HG03469 (cell line): ENCODE data around the gene CDH26.
"Not testable (repeated sequence)": the region's sequence is repeated elsewhere in the genome, so short reads cannot be mapped to it uniquely, and the experiment has no call there.

Source experiments
- ATAC-seq: cut with Tn5 transposase; IDR thresholded peaks from one replicate; pipeline ENCODE4 v1.9.1; 2021; ENCODE audit warnings: mild to moderate bottlenecking, moderate library complexity, moderate number of reproducible peaks; ENCODE audit not compliant: unreplicated experiment

The CDH26 gene

DNA sequence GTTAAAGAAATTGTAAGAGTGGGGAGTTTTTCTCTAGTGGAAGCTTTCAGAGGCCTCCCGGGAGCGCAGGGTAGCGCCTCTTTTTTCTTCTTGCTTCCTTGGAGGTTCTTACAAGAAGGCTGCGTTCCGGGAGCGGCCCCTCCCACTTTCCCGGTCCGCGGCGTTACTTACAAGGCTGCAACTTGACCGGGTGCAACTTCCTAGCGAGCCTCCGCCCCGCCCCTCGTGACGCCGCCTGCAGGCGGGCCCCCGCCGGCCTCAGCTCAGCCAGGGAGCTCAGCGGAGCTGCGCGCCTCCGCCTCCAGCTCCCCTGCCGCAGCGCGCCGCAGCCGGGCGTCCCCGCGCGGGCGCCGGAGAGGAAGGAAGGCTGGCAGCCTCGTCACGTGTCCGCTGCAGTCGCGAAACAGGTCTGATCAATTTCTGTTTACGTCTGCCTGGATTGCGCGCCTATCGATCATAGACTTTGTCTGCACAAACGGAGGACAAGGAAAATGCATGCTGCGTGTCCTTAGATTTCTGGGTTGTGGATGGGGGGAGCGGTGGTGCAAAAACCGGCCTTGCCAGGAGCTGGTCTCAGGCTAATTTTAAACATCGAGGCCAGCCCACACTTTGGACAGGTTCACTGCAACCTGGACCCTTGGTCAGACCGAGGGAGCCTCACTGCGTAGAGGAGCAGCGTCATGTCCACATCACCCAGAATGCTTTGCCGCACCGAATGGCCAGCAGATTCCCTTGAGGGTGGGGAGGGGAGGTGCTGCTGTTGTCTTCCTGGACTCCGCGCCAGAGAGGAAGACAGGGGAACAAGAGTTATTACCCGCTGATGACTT, 17.9 kb upstream of the CDH26 start, which contains the start of the genes FAM217B and PPP1R3D:
Gene FAM217B, plus strand, starts transcription at position 261 of the 827 bp plus-strand sequence. CDS start 3,555 bp downstream, outside the sequence.
Gene PPP1R3D, minus strand, starts transcription at position 177 of the 827 bp plus-strand sequence. CDS start 374 bp downstream, outside the sequence.
- peak; percentile 87 for ATAC-seq

DNA sequence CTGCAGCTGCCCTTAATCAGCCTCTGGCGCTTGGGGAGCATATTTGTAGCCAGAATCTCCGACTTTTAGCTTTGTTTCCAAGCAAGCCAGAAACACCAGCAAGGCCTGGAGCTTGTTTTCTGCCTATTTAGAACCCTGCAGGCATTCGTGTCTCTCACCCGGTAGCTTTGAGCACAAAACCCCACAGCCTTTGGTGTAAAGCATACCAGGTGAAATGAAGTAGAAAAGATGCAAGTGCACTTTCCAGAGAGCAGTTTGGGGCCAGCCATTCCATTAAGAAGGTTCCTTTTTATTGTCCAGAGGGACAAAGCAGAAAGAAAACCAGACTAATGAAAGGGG, 17.3 kb upstream of the CDH26 start:
- no peak for ATAC-seq

DNA sequence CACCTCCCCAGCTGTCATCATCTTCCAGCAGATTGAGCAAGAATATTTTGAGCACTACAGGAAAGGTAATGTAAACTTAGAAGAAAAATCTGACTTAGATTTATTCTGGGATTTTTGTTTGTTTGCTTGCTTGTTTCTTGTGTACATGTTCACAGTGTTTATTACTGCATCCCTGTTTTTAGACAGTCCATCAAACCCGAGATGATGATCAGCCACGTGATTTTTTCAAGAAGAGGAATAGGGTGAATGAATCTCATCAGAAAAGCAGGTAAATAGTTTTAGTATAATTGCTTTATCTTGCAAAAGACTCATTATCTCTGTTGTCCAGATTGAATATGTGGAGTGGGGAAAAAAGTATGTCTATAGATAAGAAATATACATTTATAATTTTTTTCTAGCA, 16.0 kb upstream of the CDH26 start:
- no peak for ATAC-seq

DNA sequence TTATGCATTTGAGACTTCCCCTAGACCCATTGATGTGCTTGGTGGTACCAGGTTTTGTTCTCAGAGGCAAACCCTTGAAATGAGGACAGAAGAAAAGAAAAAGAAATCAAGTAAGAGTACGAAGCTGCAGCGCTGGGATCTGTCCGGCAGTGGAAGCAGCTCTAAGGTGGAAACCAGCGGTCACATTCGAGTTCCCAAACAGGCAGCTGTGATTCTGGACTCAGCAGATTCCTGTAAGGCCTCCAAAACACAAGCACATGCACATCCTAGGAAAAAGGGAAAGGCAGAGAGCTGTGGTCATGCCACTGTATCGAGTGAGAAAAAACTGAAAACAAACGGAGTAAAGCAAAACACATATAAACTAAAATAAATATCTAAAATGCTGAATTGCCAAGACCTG, 13.5 kb upstream of the CDH26 start:
- no peak for ATAC-seq

DNA sequence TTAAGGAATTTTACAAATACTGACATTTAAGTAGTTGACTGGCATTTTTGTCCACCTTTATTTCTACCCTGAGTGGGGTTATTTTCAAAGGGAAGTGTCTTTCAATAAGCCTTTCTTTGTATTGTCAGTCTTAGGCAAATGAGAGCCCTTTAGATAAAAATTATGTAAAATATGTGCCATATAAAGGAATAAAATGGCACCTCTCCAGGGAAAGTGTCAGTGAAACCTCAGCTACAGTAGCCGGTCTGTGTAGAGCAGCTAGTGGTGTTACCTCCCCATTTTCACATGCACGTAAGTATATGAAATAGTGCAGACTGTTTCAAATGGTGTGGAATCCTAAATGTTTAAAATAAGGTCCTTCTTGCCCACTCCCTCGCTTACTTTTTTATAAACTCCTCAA, 13.0 kb upstream of the CDH26 start:
- ATAC-seq: no peak

DNA sequence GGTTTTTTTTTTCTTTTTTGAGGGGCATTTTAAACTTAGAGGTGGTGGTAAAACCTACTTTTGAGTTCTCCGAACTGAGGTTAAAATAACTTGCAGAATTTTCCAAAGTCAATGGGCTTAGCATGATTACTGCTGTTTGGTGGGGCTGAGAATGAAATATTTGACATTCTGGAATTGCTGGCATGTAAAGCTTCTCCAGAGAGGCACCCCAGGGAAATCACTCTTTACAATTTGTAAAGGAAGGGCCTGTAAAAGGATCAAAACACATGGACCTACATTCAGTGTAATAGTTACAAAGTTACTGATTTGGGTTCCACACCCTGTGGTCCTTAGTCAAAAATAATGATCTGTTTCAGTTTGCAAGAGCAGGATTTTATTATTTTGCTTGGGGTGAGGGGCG, 12.5 kb upstream of the CDH26 start:
- ATAC-seq: no peak

DNA sequence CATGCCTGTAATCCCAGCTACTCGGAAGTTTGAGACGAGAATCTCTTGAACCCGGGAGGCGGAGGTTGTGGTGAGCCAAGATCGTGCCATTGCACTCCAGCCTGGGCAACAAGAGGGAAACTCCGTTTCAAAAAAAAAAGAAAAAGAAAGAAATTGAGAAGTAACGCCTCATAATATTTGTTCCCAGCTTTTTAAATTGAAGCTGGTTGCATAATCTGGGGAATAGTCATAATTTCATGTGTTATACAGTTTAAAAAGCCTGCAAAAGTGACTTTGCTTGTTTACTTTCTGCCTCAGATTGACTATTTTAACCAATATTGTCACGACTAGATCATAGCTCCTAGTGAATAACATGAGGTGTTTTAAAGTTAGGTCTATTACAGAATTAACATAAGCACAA, 10.8 kb upstream of the CDH26 start:
- no peak for ATAC-seq

DNA sequence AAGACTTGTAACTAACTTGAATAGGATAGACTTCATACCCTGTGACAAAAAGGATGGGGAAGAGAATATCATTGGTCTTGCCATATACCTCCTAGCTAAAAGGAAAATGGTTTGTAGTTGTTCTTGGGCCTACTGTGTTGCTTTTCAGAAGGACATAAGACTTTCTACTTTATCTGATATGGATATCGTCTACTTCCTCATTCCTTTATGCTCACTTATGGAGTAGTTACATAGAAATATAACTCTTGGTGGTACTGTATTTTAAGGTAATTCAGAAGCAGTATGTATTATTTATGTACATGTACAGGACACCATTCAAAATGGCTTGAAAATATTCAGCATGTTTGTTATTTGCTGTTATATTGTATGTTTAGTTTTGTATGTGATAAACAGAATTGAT, 10.0 kb upstream of the CDH26 start:
- no peak for ATAC-seq

DNA sequence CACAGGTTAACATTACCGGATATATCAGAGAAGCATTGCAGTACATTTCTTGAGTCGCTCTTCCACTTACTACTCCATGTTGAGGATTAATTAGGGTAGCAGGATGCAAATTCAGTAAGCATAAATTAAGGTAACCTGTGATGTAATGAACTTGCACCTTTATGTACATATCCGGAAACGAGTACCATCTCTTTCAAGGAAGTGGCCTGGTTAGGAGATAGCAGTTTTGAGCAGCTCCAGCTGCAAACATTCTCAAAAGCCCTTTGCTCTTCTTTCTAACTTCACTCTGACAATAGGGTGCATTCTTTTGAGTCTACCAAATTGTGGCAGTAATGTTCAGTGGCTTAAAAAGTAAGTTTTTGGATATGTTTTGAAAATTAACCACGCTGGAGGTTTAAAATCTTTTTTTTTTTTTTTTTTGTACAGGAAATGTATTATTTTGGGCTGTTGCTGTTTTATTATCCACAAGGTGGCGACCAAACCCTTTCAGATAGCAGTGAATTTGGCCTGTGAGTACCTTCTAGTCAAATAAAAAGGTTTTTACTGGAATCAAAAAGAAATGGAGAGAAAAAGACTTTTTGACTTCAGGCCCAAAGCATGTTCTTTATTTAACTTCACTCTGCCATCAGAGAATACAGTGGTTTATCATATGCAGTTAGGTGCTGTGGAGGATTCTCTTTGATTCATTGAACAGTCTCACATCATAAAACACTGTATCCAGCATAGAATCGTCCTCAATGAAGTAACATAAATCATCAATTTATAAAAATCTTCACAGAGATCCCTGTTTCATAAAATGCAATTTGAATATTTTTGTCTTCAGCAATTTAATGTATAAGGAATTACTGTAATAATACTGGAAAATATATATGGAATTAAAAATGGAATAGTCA, 9.1 kb upstream of the CDH26 start:
- no peak for ATAC-seq

DNA sequence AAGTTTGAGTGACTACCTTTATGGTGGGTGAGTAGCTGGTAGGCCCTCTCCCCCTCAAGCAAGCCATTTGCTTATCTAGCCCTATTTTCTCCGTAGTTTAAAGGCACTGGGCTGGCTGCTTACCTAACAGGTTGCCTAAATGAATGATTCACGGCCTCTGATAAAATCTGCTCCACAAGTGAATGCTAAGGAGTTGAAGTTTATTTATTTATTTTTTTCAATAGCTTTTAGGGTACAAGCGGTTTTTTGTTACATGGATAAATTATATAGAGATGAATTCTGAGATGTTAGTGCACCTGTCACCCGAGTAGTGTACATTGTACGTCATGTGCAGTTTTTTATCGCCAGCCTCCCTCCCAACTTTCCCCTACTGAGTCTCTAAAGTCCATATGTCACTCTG, 8.3 kb upstream of the CDH26 start:
- ATAC-seq: no peak

DNA sequence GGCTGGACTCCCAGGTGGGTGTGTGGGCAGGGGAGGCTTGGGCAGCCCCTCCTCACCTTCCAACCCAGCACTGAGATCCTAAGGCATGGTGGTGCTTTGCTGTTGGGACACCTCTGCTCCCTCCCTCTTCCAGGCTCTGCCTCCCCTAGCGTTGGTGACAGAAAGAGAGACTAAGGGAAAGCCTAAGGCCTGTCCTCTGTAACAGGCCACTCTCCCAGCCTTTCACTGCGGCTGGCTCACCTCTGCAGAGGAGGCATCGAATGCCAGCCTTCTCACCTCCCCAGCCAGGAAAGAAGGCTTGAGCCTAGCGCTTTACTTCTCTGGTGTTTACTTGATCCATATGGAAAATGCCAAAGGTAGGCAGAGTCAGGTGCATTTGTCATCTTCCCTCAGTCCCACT, 3.5 kb upstream of the CDH26 start:
- no peak for ATAC-seq

DNA sequence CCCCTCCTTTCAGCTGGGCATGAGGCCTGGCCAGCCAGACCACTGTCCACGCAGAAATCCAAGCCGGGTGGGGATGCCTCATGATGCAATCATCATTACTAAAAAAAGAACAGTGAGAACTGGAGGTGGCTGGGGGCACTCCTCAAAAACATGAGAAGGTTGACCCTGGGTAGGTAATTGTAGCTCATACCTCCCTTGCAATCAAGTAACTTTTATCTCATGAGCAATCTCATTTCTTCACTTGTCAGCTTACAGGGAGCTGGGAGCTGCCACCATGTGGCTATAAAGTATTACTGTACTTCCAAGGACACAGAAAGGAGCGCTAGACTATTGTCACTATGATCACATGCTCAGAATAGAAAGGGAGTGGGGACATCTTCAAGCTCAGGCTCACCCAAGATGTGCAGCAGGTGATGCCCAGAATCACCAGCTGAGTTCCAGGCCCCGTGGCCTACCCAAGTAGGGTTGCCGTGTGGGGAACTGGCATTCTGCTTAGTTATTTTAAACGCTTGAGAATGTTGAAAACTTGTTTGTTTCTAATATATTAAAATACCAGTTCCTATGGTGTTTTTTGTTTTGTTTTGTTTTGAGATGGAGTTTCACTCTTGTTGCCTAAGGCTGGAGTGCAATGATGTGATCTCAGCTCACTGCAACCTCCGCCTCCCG, 3.0 kb upstream of the CDH26 start:
- no peak for ATAC-seq

DNA sequence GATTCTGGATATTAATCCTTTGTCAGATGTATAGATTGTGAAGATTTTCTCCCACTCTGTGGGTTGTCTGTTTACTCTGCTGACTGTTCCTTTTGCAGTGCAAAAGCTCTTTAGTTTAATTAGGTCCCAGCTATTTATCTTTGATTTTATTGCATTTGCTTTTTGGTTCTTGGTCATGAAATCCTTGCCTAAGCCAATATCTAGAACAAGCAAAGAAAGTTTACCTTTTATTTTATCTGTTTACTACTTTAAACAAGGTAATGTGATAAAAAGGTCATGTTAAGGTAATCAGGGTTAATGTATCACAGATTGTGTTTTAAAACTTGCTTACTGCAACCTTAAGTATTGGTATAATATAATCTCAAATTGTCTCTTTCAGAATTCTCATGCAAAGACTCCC, 655 bp upstream of the CDH26 start:
- not testable (repeated sequence) for ATAC-seq

DNA sequence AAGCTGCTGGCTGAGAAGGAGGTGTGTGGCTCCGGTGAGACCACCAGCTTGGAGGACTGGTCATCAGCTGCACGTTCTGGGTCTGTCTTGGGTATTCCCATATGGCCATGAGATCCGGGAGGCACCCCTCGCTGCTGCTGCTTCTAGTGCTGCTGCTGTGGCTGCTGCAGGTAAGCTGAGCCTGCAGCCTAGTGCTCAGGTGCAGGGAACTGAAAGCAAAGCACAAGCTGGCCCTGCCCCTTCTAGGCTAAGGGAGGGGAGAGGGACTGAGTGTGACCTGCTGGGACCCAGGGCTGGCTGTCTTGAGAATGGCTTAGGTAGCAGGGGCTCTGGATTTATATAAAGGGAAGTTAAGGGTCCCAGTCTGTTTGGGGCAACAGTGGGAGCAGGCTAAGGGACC, 403 bp downstream of the CDH26 start:
- no peak for ATAC-seq

DNA sequence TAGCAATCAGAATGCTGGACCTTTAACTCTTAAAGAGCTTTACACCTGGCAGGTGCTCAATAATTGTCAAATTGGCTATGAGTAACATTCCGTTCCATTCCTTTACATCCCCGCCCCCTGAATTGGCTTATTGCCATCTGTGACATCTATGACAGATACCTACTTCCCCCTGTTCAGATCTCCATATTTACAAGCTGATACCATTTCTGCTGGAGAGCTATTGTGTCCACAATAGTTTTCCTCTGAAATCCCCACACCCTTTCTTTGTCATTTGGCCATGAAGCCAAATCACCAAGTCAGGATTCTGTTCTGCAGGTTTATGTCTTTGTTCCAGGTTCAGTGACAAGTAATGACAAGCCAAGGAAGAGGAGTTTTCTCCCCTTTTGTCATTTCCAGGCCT, 3.2 kb downstream of the CDH26 start:
- no peak for ATAC-seq

DNA sequence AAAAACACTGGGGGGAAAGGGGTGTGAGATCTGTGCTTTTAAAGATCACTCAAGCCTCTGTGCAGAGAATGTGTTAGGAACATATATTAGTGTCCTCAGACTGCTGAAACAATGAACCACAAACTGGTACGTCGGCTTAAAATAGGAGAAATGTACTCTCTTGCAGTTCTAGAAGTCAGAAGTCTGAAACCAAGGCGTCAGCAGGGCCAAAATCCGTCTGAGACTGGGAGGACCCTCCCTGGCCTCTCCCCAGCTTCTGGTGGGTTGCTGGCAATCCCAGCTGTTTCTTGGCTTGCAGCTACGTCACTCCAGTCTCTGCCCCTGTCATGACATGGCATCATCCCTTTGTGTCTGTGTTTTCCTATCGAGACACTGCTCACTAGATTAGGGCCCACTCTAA, 3.9 kb downstream of the CDH26 start:
- ATAC-seq: no peak

DNA sequence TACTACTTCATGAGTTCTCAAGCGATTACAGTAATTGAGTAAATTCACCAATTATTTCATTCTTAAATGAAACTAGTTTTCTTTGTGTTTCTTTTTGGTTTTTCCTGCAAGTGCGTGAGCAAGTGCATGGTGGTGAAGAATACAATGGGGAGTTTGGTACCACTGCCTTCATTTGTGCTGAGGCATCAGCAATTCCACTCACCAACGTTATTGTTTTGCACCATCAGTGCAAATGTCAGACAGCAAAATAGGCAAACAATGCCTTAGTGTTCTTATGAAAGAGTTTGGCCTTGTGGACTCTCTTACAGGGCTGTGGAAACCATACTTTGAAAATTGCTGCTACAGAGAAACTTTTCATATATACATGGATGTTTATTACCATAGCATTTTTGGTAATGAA, 8.2 kb downstream of the CDH26 start:
- ATAC-seq: no peak

DNA sequence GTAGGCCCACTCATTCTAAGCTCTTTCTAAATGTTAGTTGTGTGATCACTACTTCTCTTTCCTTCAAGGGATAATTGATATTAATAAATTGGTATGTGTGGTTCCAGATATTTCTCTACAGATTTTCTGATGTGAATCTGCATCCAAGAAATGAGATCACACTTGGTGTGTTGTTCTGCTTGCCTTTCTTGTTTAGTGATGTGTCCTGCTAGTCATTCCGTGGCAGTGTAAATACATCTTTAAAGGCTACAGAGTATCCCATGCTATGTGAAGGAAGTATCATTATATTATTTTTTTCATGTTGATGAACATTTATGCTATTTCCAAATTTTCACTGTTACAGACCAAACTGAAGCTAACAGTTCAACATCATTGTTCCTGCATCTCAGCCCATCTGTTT, 13.2 kb downstream of the CDH26 start:
- no peak for ATAC-seq

DNA sequence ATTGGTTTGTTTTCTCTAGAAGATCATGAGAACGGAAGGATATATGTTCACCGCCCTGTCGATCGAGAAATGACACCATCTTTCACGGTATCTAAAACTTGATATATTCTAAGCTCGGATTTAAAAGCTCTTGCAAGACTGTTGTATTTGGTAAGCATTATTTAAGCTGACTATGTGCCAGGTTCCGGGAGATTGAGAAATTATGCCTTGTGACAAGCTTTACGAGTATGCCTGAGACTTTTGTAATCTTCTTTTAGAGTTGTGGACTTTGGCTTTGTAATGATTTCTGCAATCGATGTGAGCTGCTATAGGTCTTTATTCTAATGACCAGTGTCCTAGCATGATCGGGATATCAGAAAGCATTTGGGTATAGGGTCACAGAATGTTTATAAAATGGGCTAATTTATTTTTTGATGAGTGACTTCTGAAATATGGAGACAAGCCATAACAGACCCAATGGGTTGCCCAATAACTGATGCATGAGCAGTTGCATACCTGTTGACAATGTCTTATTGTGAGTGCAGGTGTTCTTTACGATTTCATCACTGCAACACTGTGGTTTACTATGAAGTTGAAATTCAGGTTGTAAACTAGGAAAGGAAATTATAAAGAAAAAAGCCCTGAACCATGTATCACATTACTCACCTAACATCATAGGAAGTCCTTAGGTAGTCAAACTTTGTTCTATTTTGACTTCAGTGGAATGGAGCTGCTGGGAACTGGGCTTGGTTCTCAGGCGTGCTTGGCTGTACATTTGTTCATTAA, 14.0 kb downstream of the CDH26 start:
- no peak for ATAC-seq

DNA sequence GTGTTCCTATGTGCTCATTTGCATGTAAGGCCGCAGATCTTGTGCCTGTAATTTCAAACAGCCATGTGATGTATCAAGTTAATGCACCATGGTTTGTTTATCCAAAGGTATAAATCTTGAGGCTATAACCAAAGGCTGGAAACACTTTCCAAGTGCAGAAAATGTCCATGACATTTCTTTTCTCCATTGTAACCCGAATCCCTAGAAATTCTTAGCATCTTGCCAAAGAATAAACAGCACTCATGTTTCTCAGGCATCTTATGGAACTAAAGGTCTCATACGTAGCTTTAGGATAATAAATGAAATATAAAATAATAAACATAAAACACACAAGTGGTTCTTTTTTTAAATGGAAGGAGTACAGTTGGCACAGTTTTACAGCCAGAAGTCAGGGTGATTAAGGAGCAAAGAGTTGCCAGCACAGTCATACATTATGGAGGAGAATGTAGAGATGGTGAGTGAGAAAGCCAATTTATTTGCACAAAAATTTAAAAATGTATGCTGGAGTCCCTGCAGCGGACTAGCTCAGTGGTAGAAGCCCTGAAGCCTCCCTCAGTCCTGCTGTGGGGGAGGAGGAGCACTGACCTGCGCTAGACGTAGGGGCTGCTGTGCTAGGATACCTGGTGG, 18.0 kb downstream of the CDH26 start:
- ATAC-seq: no peak
